ENCODE results near the gene UTP18. TPM values are rescaled to one million over a fixed set of nuclear protein-coding genes. Genes with fewer than 3 reads are reported as not detected.
"Not testable (repeated sequence)": the region's sequence is repeated elsewhere in the genome, so short reads cannot be mapped to it uniquely, and the experiment has no call there.

The UTP18 gene
- total RNA-seq, 1 experiment from 2014 or later = 96.3 TPM

DNA sequence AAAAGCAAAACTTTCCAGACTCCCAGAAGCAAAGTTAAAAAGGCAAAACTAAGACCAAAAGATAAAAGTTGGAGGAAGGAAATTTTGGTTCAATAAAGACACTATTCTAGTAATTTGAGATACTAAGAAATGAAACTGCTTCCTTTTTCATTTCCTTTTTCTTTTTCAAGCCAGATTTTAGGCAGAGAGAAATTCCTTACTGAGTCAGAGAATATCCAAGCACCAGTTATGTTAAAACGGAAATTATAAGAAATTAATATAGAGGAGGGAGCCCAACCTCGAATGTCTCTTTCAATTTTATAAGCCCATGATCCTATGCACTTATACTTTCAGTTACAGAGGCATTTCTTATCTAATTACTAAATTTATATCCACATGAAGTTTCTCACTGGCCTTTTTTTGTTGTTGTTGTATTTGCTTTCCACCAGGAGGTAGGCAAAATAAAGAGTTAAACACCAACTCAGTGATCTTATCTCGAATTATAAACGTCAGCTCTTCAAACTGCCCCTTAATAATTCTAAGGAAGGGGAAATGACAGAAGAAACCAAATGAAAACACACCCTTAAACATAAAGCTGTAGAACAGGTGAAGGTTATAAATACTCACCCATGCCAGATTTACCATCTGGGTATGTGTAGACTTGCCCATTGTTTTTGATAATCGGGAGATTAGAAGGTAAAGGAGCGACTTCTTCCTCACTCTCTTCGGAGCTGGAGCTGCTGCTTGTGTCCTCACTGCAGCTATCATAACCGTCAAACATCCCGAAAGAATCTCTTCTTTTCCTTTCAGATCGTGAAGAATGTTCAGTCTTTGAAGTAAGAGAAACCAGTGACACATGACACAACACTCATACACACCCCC lies 35.7 kb upstream of the UTP18 start:
- DNase-seq (ENCODE audit: low read depth, low spot score) = no peak

DNA sequence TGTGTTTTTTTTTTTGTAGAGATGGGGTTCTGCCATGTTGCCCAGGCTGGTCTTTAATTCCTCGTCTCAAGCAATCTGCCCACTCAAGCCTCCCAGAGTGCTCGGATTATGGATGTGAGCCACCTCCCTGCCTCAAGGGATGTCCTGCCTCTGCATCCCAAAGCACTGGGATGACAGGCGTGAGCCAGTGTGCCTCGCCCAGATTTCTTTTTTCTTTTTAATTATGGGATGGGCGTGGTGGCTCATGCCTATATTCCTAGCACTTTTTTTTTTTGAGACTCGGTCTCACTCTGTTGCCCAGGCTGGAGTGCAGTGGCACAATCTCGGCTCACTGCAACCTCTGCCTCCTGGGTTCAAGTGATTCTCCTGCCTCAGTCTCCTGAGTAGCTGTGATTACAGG lies 34.8 kb upstream of the UTP18 start:
- ATAC-seq; in situ Hi-C loops (cut with HindIII; ENCODE audit: low pct_unique_long_range_greater_than_20kb, low sequenced_read_pairs); POLR2A ChIA-PET; H3K4me1 ChIP-seq (ENCODE audit: control insufficient read depth, insufficient read depth, low read length); CTCF ChIA-PET; DNase-seq (ENCODE audit: low read depth, low spot score); H3K27ac ChIP-seq (ENCODE audit: low read length); H3K4me3 ChIP-seq (ENCODE audit: low read depth in 2 of 2, low read length in 2 of 2); intact Hi-C loops (cut with micrococcal nuclease; ENCODE audit: unreplicated experiment); H3K9me3 ChIP-seq (ENCODE audit: control insufficient read depth, insufficient read depth, low read depth, low read length); BruUV-seq (replicated peaks); H3K36me3 ChIP-seq (ENCODE audit: control insufficient read depth, insufficient read depth, low read length); H3K27me3 ChIP-seq (ENCODE audit: control insufficient read depth, insufficient read depth, low read length): not testable (repeated sequence)

More for the DNA sequence above, 35.7 kb upstream of the UTP18 start:
- no TSS peak for BruUV-seq (replicated peaks)
- no peak overlapping the region for H3K4me3 ChIP-seq (ENCODE audit: low read depth in 2 of 2, low read length in 2 of 2)
- TF ChIP-seq REST (IDR thresholded peaks at IDR 0.05; ENCODE audit: insufficient read depth in 1 of 2, low read depth in 2 of 2, low read length in 1 of 2) (no peak), SIN3A (IDR thresholded peaks at IDR 0.05; ENCODE audit: borderline replicate concordance, insufficient read depth, low read depth, low read length) (no peak), TCF7L2 (IDR thresholded peaks at IDR 0.05; ENCODE audit: low read depth, low read length) (no peak), POLR2AphosphoS5 (IDR thresholded peaks at IDR 0.05; ENCODE audit: low read depth, low read length) (no peak)
- TF ChIP-seq, protein P1, sequence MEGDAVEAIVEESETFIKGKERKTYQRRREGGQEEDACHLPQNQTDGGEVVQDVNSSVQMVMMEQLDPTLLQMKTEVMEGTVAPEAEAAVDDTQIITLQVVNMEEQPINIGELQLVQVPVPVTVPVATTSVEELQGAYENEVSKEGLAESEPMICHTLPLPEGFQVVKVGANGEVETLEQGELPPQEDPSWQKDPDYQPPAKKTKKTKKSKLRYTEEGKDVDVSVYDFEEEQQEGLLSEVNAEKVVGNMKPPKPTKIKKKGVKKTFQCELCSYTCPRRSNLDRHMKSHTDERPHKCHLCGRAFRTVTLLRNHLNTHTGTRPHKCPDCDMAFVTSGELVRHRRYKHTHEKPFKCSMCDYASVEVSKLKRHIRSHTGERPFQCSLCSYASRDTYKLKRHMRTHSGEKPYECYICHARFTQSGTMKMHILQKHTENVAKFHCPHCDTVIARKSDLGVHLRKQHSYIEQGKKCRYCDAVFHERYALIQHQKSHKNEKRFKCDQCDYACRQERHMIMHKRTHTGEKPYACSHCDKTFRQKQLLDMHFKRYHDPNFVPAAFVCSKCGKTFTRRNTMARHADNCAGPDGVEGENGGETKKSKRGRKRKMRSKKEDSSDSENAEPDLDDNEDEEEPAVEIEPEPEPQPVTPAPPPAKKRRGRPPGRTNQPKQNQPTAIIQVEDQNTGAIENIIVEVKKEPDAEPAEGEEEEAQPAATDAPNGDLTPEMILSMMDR (IDR thresholded peaks at IDR 0.05) = no peak
- H3K36me3 ChIP-seq (ENCODE audit: control insufficient read depth, insufficient read depth, low read length) = peaks cover 16% of the 10 kb centered on the region
- intact Hi-C loops (cut with micrococcal nuclease; ENCODE audit: unreplicated experiment) (no loop called here), in situ Hi-C loops (cut with HindIII; ENCODE audit: low pct_unique_long_range_greater_than_20kb, low sequenced_read_pairs) (no loop called here)
- no peaks in the 10 kb centered on the region for H3K4me1 ChIP-seq (ENCODE audit: control insufficient read depth, insufficient read depth, low read length)
- H3K27ac ChIP-seq (ENCODE audit: low read length) = no peak overlapping the region
- CTCF ChIA-PET = no interaction called here
- POLR2A ChIA-PET = no interaction called here
- no peaks in the 10 kb centered on the region for H3K9me3 ChIP-seq (ENCODE audit: control insufficient read depth, insufficient read depth, low read depth, low read length)
- ATAC-seq = no peak
- no peaks in the 10 kb centered on the region for H3K27me3 ChIP-seq (ENCODE audit: control insufficient read depth, insufficient read depth, low read length)

DNA sequence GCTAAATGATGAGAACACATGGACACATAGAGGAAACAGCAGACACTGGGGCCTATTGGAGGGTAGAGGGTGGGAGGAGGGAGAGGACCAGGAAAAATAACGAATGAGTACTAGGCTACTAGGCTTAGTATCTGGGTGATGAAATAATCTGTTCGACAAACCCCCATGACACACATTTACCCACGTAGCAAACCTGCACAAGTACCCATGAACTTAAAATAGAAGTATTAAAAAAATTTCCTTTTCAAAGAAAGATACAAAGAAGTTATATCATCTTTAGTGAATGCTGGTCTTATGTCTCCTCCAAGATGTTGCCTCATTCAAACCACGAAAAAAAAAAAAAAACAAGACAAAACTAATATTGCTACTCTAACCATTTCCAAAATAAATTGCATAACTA lies 32.2 kb upstream of the UTP18 start:
- in situ Hi-C loops (cut with HindIII; ENCODE audit: low pct_unique_long_range_greater_than_20kb, low sequenced_read_pairs) (no loop called here), intact Hi-C loops (cut with micrococcal nuclease; ENCODE audit: unreplicated experiment) (no loop called here)
- H3K36me3 ChIP-seq (ENCODE audit: control insufficient read depth, insufficient read depth, low read length) = peaks cover 4% of the 10 kb centered on the region; the same call in 1 of the 2 replicates
- no peak overlapping the region for H3K27ac ChIP-seq (ENCODE audit: low read length)
- DNase-seq (ENCODE audit: low read depth, low spot score) = no peak
- no peak overlapping the region for H3K4me3 ChIP-seq (ENCODE audit: low read depth in 2 of 2, low read length in 2 of 2)
- no peaks in the 10 kb centered on the region for H3K4me1 ChIP-seq (ENCODE audit: control insufficient read depth, insufficient read depth, low read length)
- CTCF ChIA-PET = no interaction called here
- ATAC-seq = no peak
- no peaks in the 10 kb centered on the region for H3K9me3 ChIP-seq (ENCODE audit: control insufficient read depth, insufficient read depth, low read depth, low read length)
- H3K27me3 ChIP-seq (ENCODE audit: control insufficient read depth, insufficient read depth, low read length) = no peaks in the 10 kb centered on the region
- TF ChIP-seq SIN3A (IDR thresholded peaks at IDR 0.05; ENCODE audit: borderline replicate concordance, insufficient read depth, low read depth, low read length) = no peak
- no peak for TF ChIP-seq REST (IDR thresholded peaks at IDR 0.05; ENCODE audit: insufficient read depth in 1 of 2, low read depth in 2 of 2, low read length in 1 of 2)
- TF ChIP-seq POLR2AphosphoS5 (IDR thresholded peaks at IDR 0.05; ENCODE audit: low read depth, low read length) = no peak
- no peak for TF ChIP-seq TCF7L2 (IDR thresholded peaks at IDR 0.05; ENCODE audit: low read depth, low read length)
- TF ChIP-seq, protein P1 (IDR thresholded peaks at IDR 0.05) = no peak
- POLR2A ChIA-PET = no interaction called here
- BruUV-seq (replicated peaks) = no TSS peak

All from Panc1 (cell line).